ENCODE measurements around the gene SIN3B. TPM values are rescaled to one million over a fixed set of nuclear protein-coding genes. Genes with fewer than 3 reads are reported as not detected.

SIN3B gene
- total and polyA plus RNA-seq, 12 donors: 13.9 to 37.7 (median 24.8) TPM

GRCh38 chr19:16882146-16882545 is 52.9 kb downstream of the SIN3B start:
- DNase-seq (no peak), ATAC-seq (no peak)
- 94 to 95% methylated on average over 3 of the region's 3 CpGs for WGBS, 2 donors

GRCh38 chr19:16883522-16883921 is 54.3 kb downstream of the SIN3B start:
- DNase-seq (no peak), ATAC-seq (no peak)
- Histone ChIP-seq H3K4me1 (peaks cover under 1 to 30% (median 23%) of the 10 kb centered on the region in 9 donors), H3K9me3 (peaks cover 0 to 37% (median 17%) of the 10 kb centered on the region in 11 donors), H3K27ac (no peak overlapping the region), H3K36me3 (peaks cover 0 to 25% (median 15%) of the 10 kb centered on the region in 9 donors), H3K4me3 (no peak overlapping the region), H3K27me3 (peaks cover 0 to 7% (median 0%) of the 10 kb centered on the region in 7 donors)
- no peak for TF ChIP-seq CTCF (IDR thresholded peaks at IDR 0.05)
- intact Hi-C loops (cut with DNase I): loop anchor here in 1 of 10 donors (10.0 kb wide), 1 partner anchor 109 kb away; no protein-coding TSS in a partner anchor
- 82 to 84% methylated on average over 3 of the region's 3 CpGs for WGBS, 2 donors

More at GRCh38 chr19:16882146-16882545, 52.9 kb downstream of the SIN3B start:
- TF ChIP-seq CTCF (IDR thresholded peaks at IDR 0.05): no peak
- Histone ChIP-seq H3K27ac (no peak overlapping the region), H3K4me3 (no peak overlapping the region), H3K27me3 (peaks cover 0 to under 1% (median 0%) of the 10 kb centered on the region in 7 donors), H3K36me3 (peaks cover 0 to 39% (median 29%) of the 10 kb centered on the region in 9 donors), H3K9me3 (peaks cover 0 to 37% (median 17%) of the 10 kb centered on the region in 11 donors), H3K4me1 (peaks cover 0 to 25% (median 15%) of the 10 kb centered on the region in 9 donors)
- intact Hi-C loops (cut with DNase I): loop anchor here in 1 of 10 donors (10.0 kb wide), 1 partner anchor 107 kb away; no protein-coding TSS in a partner anchor

GRCh38 chr19:16885166-16885565 is 56.0 kb downstream of the SIN3B start:
- no peak for DNase-seq
- TF ChIP-seq CTCF (IDR thresholded peaks at IDR 0.05): no peak
- H3K4me3 ChIP-seq: no peak overlapping the region
- intact Hi-C loops (cut with DNase I): loop anchor here in 1 of 10 donors (10.0 kb wide), 1 partner anchor 110 kb away; no protein-coding TSS in a partner anchor
- peaks cover 0 to 9% (median 0%) of the 10 kb centered on the region in 9 donors for H3K36me3 ChIP-seq
- H3K27me3 ChIP-seq: peaks cover 0 to 20% (median 0%) of the 10 kb centered on the region in 7 donors
- H3K27ac ChIP-seq: peak overlapping the region in 2 of 10 donors; percentile 79 to 90
- no peak for ATAC-seq
- peaks cover 0 to 35% (median 17%) of the 10 kb centered on the region in 11 donors for H3K9me3 ChIP-seq
- peaks cover 2 to 44% (median 38%) of the 10 kb centered on the region in 9 donors for H3K4me1 ChIP-seq
- WGBS, 2 donors: 45 to 56% methylated on average over 5 of the region's 5 CpGs

GRCh38 chr19:16886305-16886880 is 57.2 kb downstream of the SIN3B start:
- Histone ChIP-seq H3K36me3 (no peaks in the 10 kb centered on the region), H3K9me3 (peaks cover 0 to 25% (median 13%) of the 10 kb centered on the region in 11 donors), H3K4me1 (peaks cover 2 to 45% (median 39%) of the 10 kb centered on the region in 9 donors), H3K27me3 (peaks cover 0 to 20% (median 0%) of the 10 kb centered on the region in 7 donors), H3K4me3 (peak overlapping the region in 5 of 10 donors; percentile 4 to 35 (median 8)), H3K27ac (peak overlapping the region; percentile 22 to 90 (median 80))
- peak; percentile 66 to 81 for DNase-seq
- intact Hi-C loops (cut with DNase I): loop anchor here in 1 of 10 donors (10.0 kb wide), 1 partner anchor 112 kb away; no protein-coding TSS in a partner anchor
- 30 to 55% methylated on average over 20 of the region's 20 CpGs for WGBS, 2 donors
- peak; percentile 57 to 92 (median 83) for ATAC-seq
- TF ChIP-seq CTCF (IDR thresholded peaks at IDR 0.05): no peak
